NCI-H526 (cell line): ENCODE measurements around the gene PRPSAP2.

Experiments
- DNase-seq, 2 experiments: peaks; one replicate each; lab custom pipeline; 2025; lab: John Stamatoyannopoulos, UW

The PRPSAP2 gene

DNA sequence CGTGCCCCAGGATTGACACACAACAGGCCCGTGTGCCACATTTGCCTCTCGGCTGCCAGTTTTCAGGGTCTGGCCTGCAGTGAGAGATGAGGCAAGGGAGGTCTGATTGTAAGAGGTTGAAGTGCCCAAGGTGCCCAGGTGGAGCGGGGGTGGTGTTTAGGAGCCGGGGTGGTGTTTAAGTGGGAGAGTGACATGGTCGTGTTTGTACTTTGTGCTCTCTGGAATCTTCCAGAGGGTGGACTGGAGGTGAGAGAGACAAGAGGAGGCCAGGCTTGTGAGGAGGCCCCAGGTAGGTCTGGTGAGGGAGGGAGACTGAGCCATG, 104.5 kb downstream of the PRPSAP2 start:
- no peak for DNase-seq

DNA sequence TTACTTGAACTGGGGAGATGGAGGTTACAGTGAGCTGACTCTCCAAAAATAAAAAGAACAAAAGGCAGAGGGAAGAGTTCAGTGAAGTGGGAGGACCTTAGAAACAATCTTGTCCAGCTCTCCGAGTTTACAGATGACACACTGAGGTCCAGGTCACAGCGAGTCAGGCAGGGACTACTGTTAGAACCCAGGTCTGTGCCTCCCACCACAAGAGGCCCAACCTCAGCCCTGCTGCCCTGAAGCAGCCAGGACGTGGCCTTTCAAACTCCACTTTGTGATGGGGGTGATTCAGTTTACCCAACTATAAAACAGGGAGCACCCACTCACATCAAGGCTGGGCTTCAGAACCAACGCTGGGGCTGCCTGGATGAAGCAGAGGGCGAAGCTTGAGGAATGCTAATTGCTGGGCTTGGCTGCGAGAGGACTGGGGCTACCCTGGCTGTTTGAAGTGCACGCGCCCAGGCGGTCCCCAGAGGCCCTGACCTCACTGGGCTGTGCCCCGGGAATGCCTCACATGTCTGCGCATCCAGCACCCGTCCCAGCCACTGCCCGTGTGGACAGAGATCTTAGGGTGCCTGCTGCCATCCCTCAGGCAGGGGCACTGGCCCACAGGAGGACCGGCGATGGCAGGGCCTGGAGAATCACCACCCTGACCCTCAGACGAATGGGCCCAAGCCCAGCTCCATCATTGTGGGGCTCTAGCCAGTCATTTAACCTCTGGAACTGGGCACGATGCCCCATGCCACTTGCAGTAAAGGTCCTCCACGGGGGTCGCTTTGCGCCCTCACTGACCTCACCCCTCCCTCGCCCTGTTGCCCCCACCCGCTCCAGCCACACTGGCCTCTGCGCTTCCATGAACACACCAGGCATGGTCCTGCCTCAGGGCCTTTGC, 105.4 kb downstream of the PRPSAP2 start:
- DNase-seq: no peak

DNA sequence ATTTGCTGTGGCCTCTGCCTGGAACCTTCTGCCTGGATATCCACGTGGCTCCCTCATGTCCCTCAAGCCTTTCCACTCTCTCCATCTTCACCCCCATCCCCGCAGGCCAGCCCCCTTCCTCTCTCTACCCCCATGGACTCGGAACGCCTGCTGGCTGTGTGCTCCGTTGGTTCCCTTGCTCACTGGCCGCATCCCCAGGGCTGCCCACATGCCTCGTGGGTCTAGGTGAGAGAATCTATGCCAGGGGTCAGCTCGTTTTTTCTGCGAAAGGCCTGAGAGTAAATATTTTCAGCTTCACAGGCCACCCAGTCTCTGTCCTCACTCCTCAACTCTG, 106.1 kb downstream of the PRPSAP2 start:
- DNase-seq: no peak

DNA sequence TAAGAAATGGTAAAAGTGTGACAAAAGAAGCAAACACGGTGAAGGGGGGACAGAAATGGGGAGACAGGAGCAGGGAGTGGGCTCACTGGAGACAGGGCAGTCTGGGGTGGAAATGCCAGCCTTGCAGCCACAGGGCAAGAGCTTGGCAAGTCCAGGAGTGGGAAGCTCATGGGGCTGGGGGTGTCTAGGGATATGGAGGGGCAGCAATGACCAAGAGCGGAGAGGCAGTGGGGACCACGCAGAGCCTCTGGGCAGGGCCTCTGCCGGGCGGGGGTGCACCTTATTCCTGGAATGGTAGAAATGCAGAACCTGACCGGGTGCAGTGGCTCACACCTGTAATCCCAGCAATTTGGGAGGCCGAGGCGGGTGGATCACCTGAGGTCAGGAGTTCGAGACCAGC, 106.6 kb downstream of the PRPSAP2 start:
- no peak for DNase-seq

DNA sequence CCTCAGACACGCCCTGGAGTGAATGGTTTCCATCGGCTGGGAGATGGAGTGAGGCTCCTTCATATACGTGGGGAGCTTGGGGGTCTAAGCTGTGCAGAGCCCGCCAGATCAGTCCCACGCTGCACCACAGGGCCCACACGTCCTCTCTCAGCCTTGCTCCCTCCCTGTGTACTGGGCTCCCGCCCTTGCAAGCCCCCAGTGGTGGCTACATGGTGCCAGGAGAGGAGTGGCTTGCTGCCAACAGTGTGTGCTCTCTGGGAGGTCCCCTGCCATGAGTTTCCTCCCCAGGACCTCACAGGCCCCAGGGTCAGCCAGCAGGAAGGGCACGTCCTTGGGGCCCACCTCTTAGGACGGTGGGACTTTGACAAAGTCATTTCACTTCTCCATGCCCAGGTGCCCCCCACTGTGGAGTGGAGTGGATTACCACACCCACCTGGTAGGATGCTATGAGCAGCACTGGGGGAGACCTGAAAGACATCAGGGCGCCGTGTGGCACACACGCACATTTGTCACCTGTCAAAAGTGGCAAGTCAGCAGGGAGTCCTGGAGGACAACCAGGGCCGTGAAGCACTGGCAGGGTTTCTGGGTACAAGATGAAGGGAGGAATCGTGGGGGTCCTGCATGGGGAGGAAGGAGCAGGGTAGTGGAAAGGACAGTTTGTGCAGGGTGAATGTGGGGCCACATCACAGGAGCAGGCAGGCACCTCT, 107.8 kb downstream of the PRPSAP2 start:
- DNase-seq: no peak

DNA sequence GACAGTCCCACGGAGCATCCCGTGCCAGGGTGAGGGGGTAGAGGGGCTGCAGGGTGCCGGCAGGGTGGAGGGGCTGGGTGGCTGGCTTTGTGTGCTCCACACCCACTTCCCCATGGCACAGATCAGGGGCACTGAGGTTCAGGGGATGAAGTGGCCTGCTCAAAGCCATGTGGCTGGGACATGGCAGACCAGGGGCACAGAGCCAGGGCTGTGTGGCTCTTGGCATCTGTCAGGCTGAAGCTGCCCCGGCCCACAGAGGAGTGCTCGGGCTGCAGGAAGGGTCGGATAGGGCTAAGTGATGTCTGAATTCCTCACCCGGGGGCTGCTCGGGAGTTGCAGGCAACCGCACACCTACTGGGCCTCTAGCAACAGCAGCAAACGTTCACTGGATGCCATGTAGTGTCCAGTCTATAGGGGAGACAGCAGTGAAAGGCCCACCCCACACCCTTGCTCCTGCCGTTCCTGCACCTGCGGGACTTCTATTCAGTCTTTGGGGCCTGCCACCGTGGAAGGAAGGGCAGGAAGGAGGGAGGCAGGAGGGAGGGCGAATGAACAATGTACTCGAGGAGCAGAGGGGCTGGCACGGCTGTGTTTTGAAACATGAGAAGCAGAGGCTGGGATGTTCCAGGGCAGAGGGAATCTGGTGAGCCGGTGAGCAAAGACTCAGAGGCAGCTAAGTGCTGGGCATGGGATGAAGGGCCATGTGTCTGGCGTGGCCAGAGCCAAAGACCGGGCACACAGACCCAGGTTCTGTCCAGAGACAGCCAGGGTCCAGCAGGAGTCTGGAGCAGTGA, 109.1 kb downstream of the PRPSAP2 start:
- peak in 1 of 2 experiments; percentile 18 for DNase-seq

DNA sequence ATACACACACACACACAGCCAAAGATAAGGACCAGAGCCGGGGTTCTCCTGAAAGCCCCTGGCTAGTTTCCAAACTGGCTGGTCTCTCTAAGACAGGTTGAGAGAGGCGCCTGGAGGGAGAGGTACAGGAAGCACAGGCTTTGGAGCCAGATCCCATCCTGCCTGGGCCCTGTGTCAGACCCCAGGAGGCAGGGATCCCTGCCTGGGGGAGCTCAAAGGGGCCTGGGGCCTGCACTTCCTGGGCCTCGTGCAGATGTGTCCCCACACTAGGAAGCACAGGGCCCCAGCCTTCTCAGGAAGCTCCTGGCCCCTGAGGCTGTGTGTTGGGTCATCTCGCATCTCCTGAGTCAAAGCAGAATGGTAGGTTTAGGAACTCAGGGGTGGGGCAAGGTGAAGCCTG, 110.0 kb downstream of the PRPSAP2 start:
- no peak for DNase-seq

DNA sequence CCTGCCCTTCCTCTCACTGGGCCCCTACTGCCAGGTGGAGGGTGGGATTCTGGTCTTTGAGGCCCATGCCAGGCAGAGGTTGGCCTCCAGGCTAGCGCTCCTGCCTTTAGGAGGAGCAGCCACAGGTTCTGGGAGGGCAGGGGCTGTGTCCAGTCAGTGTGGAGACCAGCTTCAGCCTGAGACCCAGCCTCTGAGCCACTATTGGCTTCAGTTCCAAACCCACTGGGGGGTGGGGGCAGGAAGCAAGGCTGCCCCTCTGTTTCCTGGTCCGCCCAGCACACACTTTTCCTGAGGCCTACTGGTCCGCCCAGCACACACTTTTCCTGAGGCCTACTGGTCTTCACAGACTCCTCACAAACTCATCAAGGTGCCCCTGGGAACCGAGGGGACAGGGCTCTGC, 110.4 kb downstream of the PRPSAP2 start:
- DNase-seq: no peak

DNA sequence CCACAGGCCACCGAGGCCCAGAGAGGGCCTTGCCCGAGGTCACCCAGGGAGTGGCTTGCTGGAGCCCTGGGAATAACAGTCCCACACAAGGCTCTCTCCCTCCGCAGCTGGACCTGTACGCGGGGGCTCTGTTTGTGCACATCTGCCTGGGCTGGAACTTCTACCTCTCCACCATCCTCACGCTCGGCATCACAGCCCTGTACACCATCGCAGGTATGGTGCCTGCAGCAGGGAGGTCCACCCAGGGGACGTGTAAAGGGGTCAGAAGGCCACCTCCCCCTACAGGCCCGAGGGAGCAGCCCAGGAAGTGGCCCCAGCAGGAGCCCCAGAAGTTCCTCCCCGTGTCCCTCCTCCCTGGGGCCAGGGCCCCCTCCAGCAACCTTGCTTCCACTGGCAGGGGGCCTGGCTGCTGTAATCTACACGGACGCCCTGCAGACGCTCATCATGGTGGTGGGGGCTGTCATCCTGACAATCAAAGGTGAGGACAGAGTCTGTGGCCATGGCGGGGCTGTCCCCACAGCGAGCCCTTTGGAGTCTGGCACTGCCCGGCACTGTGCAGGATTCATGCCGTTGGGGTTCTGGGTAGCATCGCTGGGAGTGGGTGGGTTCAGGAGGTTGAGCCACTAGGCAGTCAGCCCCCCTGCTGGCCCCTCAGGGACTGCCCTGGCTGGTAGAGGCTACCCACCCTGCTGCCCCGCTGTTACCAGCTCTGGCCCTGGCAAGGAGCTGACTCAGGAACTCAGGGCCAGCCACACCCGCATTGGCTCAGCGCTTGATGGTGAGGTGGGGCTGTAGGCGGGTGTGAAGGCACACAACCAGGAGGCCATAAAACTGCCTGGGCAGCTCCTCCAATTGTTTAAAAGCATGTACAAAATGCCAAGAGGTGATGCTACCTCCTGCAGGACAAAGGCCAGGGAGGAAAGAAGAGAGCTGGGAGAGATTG, 111.3 kb downstream of the PRPSAP2 start:
- DNase-seq: no peak

DNA sequence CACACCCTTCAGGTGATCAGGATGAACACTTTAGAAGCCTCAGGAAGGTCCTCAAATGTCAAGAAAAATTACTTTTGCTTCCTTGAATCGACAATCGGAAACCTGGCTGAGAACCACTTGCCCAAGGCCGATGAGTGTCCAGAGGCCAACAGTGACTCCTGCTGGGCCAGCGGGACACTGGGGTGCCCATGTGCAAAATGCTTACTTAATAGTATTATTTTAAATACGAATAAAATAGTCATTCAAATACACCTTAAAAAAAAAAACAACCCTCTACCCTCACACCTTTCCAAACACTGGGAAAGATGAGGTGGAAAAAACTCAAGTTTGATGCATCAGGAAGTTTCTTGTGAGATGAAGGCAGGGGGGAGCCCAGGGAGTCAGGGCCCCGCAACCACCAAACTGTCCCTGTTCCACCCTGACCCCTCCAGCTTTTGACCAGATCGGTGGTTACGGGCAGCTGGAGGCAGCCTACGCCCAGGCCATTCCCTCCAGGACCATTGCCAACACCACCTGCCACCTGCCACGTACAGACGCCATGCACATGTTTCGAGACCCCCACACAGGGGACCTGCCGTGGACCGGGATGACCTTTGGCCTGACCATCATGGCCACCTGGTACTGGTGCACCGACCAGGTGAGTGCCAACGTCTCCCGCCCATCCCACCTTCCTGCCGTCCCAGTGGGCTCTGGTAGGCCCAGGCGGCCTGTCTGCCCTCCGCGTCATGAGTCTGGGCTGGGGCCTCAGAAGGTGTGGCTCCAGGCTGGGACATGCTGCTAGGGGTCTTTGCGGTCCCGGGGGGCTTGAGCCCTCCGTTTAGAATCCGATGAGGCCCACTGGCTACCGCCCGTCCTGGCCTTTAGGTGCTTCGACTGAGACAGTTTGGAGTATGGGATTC, 112.9 kb downstream of the PRPSAP2 start:
- DNase-seq: no peak

DNA sequence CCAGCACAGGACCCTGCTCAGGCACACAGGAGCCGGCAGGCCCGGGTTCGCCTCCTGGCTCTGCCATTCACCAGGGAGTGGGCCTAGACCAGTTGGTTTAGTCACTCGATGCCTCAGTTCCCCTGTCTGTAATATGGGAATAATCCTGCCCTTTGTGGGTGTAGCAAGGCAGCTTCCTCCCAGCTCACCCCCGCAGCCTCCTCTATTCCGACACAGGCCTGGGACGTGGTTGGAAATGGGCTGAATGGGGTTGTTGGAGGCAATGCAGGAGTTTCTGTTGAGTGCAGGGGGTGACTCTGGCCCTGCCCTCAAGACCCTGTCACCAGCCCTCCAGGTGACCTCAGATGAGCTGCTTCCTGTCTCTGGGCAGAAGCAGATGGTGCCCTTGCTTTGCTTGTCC, 113.9 kb downstream of the PRPSAP2 start:
- no peak for DNase-seq

DNA sequence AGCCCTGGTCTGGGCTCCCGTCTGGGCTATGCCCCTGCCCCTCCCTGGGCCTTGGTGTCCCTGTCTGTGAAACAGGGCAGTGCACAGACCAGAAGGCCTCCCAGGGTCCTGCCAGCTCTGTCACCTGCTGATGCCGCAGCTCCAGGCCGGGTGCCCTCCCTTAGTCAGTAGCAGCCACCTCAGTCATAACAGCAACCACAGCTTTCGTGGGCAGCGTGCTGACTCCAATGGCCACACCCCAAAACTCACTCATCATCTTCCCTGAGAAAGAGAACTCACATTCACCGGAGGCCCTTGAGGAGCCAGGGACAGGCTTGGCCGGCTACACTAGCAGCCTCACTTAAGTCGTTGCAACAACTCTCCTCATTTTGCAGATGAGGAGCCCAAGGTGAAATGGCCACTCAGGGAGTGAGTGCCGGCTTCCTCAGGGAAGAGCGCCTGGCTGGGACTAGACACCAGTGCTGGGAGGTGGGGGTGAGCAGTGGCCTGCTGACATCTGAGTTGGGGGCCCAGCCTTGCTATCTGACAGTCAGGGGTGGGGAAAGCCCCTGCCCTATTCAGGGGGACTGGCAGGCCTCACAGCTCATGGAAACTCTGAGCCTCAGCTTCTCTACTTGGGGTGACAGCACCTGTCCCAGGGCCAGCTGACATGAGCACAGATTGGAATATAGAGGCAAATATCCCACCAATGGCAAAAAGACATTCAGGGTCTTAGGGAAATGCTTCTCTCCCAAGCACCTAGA, 116.6 kb downstream of the PRPSAP2 start:
- DNase-seq: no peak

DNA sequence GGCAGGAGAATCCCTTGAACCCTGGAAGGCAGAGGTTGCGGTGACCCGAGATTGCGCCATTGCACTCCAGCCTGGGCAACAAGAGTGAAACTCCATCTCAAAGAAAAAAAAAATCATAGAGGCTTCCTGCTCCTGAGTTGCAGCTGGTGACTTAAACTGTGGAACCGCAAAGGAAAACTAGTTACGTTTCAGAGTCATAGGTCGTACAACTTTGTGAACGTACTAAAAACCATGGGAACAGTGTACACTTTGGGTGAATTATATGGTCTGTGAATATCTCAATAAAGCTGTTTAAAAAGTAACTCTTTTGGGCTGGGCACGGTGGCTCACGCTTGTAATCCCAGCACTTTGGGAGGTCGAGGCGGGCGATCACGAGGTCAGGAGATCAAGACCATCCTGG, 117.7 kb downstream of the PRPSAP2 start:
- DNase-seq: no peak

DNA sequence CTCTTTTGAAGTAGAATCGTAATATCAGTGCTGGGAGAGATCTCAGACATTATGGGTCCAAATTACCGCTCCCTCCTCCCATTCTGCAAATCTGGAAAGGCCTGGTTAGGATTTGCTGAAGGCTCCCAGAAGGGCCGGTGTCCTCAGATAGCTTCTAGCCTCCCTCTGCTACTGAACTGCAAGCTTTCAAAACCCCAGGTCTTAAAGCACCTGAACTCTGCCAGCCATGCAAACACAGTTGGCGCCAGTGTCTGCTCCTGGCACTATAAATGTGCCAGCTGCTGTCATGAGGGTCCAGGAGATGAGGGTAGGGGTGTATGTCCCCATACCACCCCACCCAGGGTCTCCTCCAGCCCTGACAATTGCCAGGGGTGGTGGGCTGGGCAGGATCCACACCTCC, 118.3 kb downstream of the PRPSAP2 start:
- no peak for DNase-seq

DNA sequence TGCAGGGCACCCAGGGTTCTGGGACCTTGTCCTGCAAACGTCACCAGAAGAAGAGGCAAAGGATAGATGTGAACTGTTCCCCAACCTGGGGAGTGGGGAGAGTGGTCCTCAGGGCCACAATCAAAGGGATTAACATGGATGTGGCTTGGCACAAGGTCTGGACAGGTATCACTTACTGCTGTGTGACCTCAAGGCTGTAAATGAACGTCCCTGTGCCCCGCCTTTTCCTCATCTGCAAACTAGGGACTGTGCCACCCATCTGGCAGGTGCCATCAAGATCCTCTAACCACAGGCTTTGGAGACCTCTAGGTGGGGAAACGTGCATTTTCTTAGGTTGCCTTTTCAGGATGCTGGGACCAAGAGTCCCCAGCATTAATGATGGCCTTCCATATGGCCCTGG, 119.1 kb downstream of the PRPSAP2 start:
- no peak for DNase-seq

DNA sequence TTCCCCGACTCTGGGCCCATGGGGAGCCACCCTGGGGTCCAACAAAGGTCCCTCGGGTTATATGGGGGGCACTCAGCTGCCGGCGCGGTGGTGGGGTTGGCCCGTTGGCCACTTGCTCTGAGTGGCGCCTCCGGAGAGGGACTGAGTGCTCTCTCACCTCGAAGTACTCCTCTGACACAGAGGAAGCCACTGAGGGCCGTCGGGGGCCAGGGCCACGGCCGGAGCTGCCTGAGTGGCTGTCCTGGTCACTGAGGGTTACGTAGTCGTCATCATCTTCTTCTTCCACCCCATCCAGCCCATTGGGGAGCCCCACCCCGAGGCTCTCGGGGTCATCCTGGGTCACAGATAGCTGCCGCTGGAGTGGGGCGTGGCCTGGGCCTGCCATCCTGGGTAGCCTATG, 119.7 kb downstream of the PRPSAP2 start:
- no peak for DNase-seq

DNA sequence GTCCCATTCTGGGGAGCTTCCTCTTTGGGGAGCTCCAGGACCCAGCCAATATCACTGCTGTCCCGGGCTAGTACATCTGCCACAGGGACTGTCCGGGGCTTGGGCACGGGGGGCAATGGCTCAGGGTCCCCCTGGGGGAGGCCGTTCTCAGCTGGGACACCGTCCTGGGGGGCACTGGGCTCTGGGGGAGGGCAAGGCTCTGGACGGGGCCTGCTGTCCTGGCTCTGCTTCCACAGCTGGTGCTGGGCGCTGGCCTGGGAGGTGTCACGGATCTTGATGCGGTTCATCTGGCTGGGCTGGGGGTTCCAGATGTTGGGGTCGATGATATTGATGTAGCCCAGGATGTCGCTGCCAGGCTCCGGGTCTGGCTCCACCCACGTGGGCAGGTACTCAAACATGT, 120.1 kb downstream of the PRPSAP2 start:
- no peak for DNase-seq

DNA sequence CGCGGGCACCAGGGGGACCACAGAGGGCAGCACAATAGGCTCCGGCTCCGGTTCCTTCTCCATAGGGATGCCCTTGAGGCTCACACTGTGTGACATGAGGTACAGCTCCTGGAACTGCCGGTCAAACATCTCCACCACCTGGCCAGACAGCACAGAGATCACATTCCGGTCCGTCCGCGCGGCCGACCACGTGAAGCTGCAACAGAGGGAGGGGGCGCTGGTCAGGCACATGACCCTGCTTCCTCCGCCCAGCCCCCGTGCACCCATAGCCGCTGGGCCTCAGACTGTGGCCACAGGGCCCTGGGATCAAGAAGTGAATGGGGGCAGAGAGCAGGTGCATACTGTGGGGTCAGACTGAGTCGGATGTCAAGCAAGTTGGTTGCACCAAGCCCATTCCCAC, 120.7 kb downstream of the PRPSAP2 start:
- DNase-seq: no peak
